HG03571 (cell line): ENCODE results near the gene TNFRSF14.

Experiments used
- ATAC-seq: cut with Tn5 transposase; IDR thresholded peaks from one replicate; pipeline ENCODE4 v1.9.1; 2021; ENCODE audit not compliant: unreplicated experiment

The TNFRSF14 gene

DNA sequence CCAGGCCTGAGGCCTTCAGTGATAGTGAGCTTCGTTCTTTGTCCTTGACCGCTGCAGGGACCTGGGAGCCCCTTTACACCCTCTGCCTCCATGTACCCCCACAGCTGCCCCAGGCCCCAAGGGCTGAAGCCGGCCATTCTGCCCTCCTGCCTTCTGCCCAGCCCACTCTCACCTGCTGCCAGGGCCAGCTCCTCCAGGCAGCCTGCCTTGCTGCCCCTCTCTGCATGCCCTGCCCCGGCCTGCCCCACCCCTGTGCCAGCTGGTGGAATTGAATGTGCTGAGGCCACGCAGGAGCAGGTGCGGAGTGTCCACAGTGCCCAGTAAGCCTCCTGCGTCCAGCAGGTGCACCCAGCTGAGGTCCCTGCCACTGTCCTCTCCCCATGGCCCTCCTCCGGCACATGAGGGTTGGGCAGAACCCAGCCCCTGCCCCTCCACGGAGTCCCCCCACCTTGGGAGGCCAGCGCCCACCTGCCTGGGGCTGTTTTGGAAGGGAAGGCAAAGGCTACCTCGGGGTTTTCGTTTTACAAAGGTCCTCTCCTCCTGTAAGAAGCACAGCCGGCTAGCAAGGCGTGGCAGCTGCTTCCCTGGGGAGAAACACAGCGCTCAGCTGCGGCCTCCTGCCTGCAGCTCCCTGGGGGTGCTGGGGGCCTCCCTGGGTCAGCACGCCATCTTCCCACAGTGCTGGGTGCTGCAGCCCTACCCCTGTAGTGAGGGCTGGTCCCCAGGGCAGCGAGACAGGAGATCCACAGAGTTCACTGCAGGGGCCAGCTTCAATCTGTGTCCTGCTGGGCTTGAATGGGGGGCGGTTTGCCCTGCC is 55.7 kb downstream of the TNFRSF14 start:
- no peak for ATAC-seq

DNA sequence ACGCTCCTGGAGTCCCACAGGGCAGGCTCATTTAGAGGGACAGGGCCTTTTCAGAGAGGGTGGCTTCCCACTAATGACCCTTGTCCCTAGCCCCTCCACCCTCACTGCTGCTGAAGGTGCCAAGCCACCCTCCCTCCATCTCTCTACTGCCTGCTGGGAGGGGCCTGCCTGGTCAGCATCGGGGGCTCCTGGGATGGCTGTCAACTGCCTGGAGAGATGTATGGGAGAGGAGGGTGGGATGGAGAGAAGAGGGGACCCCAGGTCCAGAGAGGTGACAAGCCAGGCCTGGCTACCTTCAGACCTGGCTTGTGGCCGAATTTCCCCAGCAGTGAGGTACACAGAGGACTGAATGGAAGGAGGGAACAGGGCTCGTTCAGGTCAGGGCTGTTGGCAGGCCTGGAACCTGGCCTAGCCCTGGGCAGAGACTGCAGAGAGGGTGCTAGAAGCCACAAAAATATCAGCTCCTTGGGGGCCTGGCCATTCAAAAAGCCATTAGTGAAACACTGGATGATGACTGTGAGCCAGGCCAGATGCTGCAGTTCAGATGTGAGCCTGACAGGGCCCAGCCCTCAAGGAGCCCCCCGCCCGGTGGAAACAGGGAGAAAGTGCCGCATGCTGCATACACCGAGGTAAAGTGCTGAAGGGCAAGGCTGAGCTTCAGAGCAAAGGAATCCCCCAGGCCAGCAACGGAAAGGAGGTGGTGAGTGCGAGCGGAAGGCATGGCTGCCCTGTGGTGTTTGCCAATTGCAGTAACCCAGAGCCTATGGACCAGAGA is 56.6 kb downstream of the TNFRSF14 start:
- no peak for ATAC-seq
